DMS 273 (cell line): ENCODE data around the gene CAP2.
"Not testable (repeated sequence)": the region's sequence is repeated elsewhere in the genome, so short reads cannot be mapped to it uniquely, and the experiment has no call there.

Experiments
- DNase-seq: peaks from one replicate; lab custom pipeline; 2025; ENCODE audit not compliant: unreplicated experiment; lab: John Stamatoyannopoulos, UW

Gene CAP2

GRCh38 chr6:17565399-17565798, 172.0 kb downstream of the CAP2 start:
- DNase-seq, result peak; percentile 25

GRCh38 chr6:17574866-17575560, 181.6 kb downstream of the CAP2 start:
- DNase-seq, result no peak

DNA sequence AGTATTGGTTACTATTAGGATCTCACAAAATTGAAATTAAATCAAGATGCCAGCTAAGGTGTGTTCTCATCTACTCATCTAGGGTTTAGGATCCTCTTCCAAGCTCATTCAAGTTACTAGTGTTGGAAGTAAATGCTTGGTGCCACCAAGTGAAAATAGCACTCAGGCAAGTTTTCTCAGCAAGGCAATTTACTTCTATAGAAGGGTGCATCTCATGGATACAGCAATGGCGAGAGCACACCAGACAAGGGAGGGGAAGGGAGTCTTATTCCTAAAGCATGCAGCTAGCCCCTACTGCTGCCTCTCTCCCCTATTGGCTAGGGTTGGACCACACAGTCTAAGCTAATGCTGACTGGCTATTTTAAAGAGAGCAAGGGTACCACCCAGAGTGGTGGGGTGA, 183.7 kb downstream of the CAP2 start:
- DNase-seq, result no peak

- DNase-seq, result no peak
These were observed 187.2 kb downstream of the CAP2 start for GRCh38 chr6:17580518-17581048.

- DNase-seq, result not testable (repeated sequence)
These were observed 187.9 kb downstream of the CAP2 start for GRCh38 chr6:17581282-17581681.

- DNase-seq, result peak; percentile 41
These were observed 190.4 kb downstream of the CAP2 start for GRCh38 chr6:17583811-17584210.

DNA sequence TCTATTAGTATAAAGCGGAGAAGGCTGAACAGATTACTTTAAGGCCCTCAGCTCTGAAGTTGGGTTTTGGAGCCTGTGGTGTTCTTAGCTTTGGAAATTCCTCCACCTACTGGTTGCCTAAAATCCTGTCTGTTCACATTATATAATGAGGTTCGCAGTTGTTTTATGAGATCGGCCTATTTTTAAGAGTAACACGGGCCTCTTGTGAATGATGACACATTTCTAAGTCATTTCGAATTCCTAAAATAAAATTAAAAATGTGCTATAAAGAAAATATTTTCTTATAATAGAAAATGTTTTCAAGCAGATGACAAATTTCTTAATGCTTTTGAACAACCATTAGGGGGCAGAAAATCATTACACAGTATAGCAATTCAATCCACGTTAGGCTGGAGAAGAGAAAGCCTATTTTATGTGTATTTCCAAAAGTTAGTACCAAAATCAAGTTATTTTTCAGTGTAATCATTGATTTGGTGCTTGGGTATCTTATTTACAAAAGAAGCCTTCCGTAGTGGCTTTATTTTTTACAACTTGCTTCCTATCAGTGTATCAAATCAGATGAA, 190.9 kb downstream of the CAP2 start:
- peak; percentile 84 for DNase-seq

GRCh38 chr6:17585766-17586490, 192.5 kb downstream of the CAP2 start:
- DNase-seq, result peak; percentile 72

DNA sequence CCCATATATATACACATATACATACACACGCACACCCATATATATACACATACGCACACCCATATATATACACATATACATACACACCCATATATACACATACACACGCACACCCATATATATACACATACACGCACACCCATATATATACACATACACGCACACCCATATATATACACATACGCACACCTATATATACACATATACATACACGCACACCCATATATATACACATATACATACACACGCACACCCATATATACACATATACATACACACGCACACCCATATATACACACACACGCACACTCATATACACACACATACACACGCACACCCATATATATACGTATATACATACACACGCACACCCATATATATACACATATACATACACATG, 193.2 kb downstream of the CAP2 start:
- DNase-seq, result not testable (repeated sequence)

DNA sequence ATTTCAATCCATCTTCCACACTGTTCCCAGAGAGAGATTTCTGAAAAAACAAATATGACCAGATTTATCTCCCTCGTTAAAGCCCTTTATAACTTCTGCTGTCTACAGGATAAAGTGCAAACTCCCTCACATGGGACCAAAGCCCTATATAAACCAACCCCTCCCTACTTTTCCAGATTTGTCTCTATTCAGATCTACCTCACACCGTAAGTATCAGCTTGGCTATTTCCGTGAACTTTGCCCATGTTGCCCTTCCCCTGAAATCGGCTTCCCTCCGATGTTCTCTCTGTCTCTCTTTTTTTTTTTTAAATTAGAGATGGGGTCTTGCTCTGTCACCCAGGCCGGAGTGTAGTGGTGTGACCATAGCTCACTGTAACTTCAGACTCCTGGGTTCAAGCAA, 194.6 kb downstream of the CAP2 start:
- no peak for DNase-seq

GRCh38 chr6:17589406-17590096, 196.2 kb downstream of the CAP2 start:
- peak; percentile 88 for DNase-seq

DNA sequence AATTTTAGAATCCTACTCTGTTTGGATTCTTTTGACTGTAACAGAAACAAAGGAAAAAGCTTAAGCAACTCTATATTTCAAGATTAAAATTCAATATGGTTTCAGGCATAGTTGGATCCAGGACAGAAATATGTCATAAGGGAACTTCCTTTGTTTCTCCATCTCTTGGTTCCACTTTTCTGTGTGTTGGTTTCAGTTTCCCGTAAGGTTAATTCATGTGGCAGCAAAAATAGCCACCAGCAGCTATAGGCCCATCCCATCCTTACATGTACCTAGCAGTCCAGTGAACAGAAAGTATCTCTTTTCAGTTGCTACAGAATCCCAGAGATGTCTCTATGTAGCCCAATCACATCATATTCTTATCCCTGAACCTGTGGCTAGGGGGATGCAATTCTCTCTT, 197.9 kb downstream of the CAP2 start:
- DNase-seq, result no peak

DNA sequence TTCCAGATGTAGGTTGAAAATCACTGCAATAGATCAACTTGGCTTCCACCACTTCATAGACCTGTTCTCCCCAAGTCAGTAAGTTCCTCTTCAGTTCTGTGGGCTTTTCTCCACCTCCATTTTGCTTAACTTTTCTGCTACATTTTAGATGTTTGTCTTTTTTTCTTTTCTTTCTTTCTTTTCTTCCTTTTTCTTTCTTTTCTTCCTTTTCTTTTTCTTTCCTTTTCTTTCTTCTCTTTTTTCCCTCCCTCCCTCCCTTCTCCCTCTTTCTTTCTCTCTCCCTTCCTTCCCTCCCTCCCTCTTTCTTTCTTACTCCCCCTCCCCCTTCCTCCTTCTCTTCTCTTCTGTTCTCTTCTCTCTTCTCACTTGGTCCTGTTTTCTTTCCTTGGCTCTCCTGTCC, 199.9 kb downstream of the CAP2 start:
- no peak for DNase-seq

GRCh38 chr6:17596085-17596484, 202.7 kb downstream of the CAP2 start:
- no peak for DNase-seq

- peak; percentile 98 for DNase-seq
These were observed 206.6 kb downstream of the CAP2 start, which contains the start of gene FAM8A1 for GRCh38 chr6:17599877-17600526. TSS of gene FAM8A1 (plus strand) at chr6:17600302. CDS start at chr6:17600410, 108 bp downstream.

DNA sequence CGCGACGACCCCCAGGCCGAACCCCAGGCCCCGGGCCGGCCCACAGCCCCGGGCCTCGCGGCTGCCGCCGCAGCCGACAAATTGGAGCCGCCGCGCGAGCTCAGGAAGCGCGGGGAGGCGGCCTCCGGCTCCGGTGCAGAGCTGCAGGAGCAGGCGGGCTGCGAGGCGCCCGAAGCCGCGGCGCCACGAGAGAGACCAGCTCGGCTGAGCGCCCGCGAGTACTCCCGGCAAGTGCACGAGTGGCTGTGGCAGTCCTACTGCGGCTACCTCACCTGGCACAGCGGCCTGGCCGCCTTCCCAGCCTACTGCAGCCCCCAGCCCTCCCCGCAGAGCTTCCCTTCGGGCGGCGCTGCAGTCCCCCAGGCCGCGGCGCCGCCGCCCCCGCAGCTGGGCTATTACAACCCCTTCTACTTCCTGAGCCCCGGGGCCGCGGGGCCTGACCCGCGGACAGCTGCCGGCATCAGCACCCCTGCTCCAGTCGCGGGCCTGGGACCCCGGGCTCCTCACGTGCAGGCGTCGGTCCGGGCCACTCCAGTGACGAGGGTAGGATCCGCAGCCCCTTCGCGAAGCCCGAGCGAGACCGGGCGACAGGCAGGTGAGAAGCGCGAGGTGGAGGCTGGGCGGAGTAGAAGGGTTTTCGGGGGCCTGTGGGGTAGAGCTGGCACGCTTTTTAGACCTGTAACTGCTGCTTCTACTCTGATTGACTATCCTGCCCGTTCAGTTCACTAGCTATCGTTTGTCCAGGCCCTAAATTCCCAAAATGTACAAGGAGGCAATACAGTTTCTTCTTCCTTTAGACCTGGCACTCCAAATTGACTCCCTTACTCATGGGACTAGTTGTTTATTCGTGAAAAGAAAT, 207.4 kb downstream of the CAP2 start:
- DNase-seq, result peak; percentile 81

- no peak for DNase-seq
These were observed 207.9 kb downstream of the CAP2 start for GRCh38 chr6:17601386-17601703.

- no peak for DNase-seq
These were observed 209.5 kb downstream of the CAP2 start for GRCh38 chr6:17602888-17603287.

DNA sequence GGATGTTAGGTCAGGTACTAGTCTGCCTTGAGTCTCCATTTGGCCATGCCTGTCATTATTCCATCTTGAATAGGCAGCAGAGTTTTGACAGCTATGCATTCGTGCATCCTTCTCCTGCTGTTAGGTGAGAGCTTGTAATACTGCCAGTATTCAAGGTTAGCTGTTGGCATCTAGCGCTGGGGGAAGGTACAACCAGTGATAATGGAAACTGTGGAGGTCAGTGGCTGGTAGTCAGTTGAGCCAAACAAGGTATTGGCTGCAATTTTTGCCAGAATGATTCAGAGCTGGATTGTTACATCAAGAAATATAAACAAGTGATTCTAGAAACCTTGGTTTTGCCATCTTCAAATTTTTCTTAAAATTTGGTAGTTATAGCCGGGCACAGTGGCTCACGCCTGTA, 213.2 kb downstream of the CAP2 start:
- DNase-seq, result no peak
